ENCODE data around the gene KANK2.
"Not testable (repeated sequence)": the region's sequence is repeated elsewhere in the genome, so short reads cannot be mapped to it uniquely, and the experiment has no call there.

GRCh38 chr19:11180975-11181374, 16.4 kb downstream of the KANK2 start:
- TF ChIP-seq JUN (CRISPR knock-in tag; IDR thresholded peaks at IDR 0.05); ZNF331 (CRISPR knock-in tag; IDR thresholded peaks at IDR 0.05); ZNF639 (CRISPR knock-in tag; conservative IDR thresholded peaks at IDR 0.05); ZNF407 (CRISPR knock-in tag; IDR thresholded peaks at IDR 0.05; ENCODE audit: not compliant biosample characterization); RAD21 (CRISPR knock-in tag; IDR thresholded peaks at IDR 0.05); MAZ (IDR thresholded peaks at IDR 0.05; ENCODE audit: borderline replicate concordance, low read depth, low read length); MAZ (CRISPR knock-in tag; IDR thresholded peaks at IDR 0.05; ENCODE audit: low read depth); PRDM15 (CRISPR knock-in tag; IDR thresholded peaks at IDR 0.05): not testable (repeated sequence)

All from HepG2 (cell line).